GM23248 (cell line): ENCODE data around the gene PRIMPOL. TPM values are rescaled to one million over a fixed set of nuclear protein-coding genes. Genes with fewer than 3 reads are reported as not detected.

Experiments used
- DNase-seq: peaks from one replicate; pipeline ENCODE4 v3.0.0-alpha.2; 2015
- H2AFZ ChIP-seq: fragments of 200-600 bp; sonication (generic); 2 replicates; pipeline ENCODE4 v1.6.1; 2016; ENCODE audit warnings: antibody characterized with exemption
- H3F3A ChIP-seq: fragments of 200-600 bp; sonication (generic); 2 replicates; pipeline ENCODE4 v1.6.1; 2016; ENCODE audit warnings: mild to moderate bottlenecking, antibody characterized with exemption, mixed run types; ENCODE audit not compliant: insufficient read depth
- H3K27ac ChIP-seq: fragments of 200-600 bp; sonication (generic); 2 replicates; pipeline ENCODE4 v1.5.1; 2016; ENCODE audit warnings: mild to moderate bottlenecking
- H3K27me3 ChIP-seq: fragments of 200-600 bp; sonication (generic); replicated peaks from 2 replicates; pipeline ENCODE4 v1.6.1; 2016; ENCODE audit warnings: mild to moderate bottlenecking; ENCODE audit not compliant: insufficient read depth
- H3K36me3 ChIP-seq: fragments of 200-600 bp; sonication (generic); 2 replicates; pipeline ENCODE4 v1.6.1; 2016; ENCODE audit warnings: low read depth, mild to moderate bottlenecking
- H3K4me1 ChIP-seq: fragments of 200-600 bp; sonication (generic); 2 replicates; pipeline ENCODE4 v1.6.1; 2016; ENCODE audit warnings: mild to moderate bottlenecking; ENCODE audit not compliant: insufficient read depth
- H3K4me2 ChIP-seq: fragments of 200-600 bp; sonication (generic); one replicate; pipeline ENCODE4 v1.6.1; 2016; ENCODE audit warnings: mild to moderate bottlenecking; ENCODE audit not compliant: unreplicated experiment
- H3K4me3 ChIP-seq: fragments of 200-600 bp; sonication (generic); 2 replicates; pipeline ENCODE4 v1.5.1; 2016; ENCODE audit warnings: mild to moderate bottlenecking
- H3K79me2 ChIP-seq: fragments of 200-600 bp; sonication (generic); 2 replicates; pipeline ENCODE4 v1.6.1; 2016; ENCODE audit warnings: mild to moderate bottlenecking; ENCODE audit not compliant: insufficient read depth
- H3K9ac ChIP-seq: fragments of 200-600 bp; sonication (generic); 2 replicates; pipeline ENCODE4 v1.6.1; 2016; ENCODE audit warnings: mild to moderate bottlenecking
- H3K9me2 ChIP-seq: fragments of 200-600 bp; sonication (generic); 2 replicates; pipeline ENCODE4 v1.6.1; 2016; ENCODE audit warnings: mixed run types, mild to moderate bottlenecking, moderate library complexity; ENCODE audit not compliant: insufficient read depth
- H3K9me3 ChIP-seq: fragments of 200-600 bp; sonication (generic); one replicate; pipeline ENCODE4 v1.6.1; 2017; ENCODE audit warnings: low read depth
- H4K20me1 ChIP-seq: fragments of 200-600 bp; sonication (generic); 2 replicates; pipeline ENCODE4 v1.6.0; 2016; ENCODE audit not compliant: insufficient read depth
- EZH2 ChIP-seq: fragments of 200-600 bp; sonication (generic); IDR thresholded peaks from 2 replicates; pipeline ENCODE4 v1.6.1; 2018; ENCODE audit warnings: antibody characterized with exemption, mild to moderate bottlenecking; ENCODE audit not compliant: insufficient read depth, poor library complexity, severe bottlenecking
- EZH2phosphoT487 ChIP-seq: fragments of 200-600 bp; sonication (generic); IDR thresholded peaks from 2 replicates; pipeline ENCODE4 v1.6.1; 2018; ENCODE audit warnings: antibody characterized with exemption, moderate library complexity, mild to moderate bottlenecking, low read depth; ENCODE audit not compliant: insufficient read depth
- WGBS, 2 experiments: methylation state at CpG; one replicate each; pipeline ENCODE4 v1.1.6; 2015 to 2017; ENCODE audit warnings: low lambda C conversion rate in 2 of 2, low coverage in 1 of 2; ENCODE audit errors: missing lambda C conversion rate in 2 of 2; 5-methylcytosine and 5-hydroxymethylcytosine counted together
- in situ Hi-C: fragments of 300-500 bp; cut with MboI; formaldehyde crosslinking; loops from 2 replicates; pipeline ENCODE4 v1.15.0; 2020
- polyA plus RNA-seq: library from polyadenylated mRNA; unstranded; fragments of >200 nt; fragmentation: Nextera tagmentation; extraction: Ambion mirVana; gene quantifications from 2 replicates; pipeline ENCODE4 v1.2.1, GENCODE V29; 2016
- total RNA-seq: library from RNA; depleted of rRNA; stranded (reverse); fragments of >200 nt; shearing (Covaris generic); gene quantifications from 2 replicates; pipeline ENCODE4 v1.2.3, GENCODE V29; 2014

PRIMPOL gene
- total and polyA plus RNA-seq, 2 experiments from 2014 or later: 15.0 to 16.0 TPM

DNA sequence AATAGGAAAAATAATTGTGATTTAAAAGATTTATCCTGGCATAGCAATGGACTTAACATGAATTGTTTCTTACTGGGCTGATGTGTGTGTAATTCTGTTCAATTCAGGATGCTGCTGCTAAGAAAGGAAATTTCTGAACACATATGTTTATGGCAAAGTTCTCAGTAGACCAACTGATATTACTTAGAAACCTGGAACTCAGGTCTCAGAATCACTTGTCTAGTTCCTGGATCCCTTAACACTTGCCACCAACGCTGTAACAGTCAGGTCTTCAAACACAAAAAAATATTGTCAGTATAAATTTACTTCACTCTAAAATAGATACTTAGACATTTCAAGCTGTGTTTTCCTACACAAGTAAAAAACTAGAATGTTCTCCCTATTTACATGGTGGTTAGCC, 5.8 kb upstream of the PRIMPOL start:
- no peaks in the 10 kb centered on the region for H4K20me1 ChIP-seq
- peaks cover 25% of the 10 kb centered on the region for H3K4me1 ChIP-seq
- no peaks in the 10 kb centered on the region for H3K9me2 ChIP-seq
- DNase-seq: no peak
- peaks cover 8% of the 10 kb centered on the region; the same call in 1 of the 2 replicates for H3K36me3 ChIP-seq
- H3K27ac ChIP-seq: no peak overlapping the region
- no peaks in the 10 kb centered on the region for H3K9me3 ChIP-seq
- H3K4me3 ChIP-seq: no peak overlapping the region
- peaks cover 10% of the 10 kb centered on the region for H3F3A ChIP-seq
- no peak overlapping the region for H2AFZ ChIP-seq
- H3K27me3 ChIP-seq: no peaks in the 10 kb centered on the region
- no peak overlapping the region for H3K9ac ChIP-seq
- TF ChIP-seq EZH2: no peak
- TF ChIP-seq EZH2phosphoT487: no peak
- WGBS, 2 experiments: 58 to 64% methylated on average over 1 of the region's 1 CpG
- H3K4me2 ChIP-seq: no peak overlapping the region
- peaks cover 99% of the 10 kb centered on the region for H3K79me2 ChIP-seq
- in situ Hi-C loops: no loop called here

DNA sequence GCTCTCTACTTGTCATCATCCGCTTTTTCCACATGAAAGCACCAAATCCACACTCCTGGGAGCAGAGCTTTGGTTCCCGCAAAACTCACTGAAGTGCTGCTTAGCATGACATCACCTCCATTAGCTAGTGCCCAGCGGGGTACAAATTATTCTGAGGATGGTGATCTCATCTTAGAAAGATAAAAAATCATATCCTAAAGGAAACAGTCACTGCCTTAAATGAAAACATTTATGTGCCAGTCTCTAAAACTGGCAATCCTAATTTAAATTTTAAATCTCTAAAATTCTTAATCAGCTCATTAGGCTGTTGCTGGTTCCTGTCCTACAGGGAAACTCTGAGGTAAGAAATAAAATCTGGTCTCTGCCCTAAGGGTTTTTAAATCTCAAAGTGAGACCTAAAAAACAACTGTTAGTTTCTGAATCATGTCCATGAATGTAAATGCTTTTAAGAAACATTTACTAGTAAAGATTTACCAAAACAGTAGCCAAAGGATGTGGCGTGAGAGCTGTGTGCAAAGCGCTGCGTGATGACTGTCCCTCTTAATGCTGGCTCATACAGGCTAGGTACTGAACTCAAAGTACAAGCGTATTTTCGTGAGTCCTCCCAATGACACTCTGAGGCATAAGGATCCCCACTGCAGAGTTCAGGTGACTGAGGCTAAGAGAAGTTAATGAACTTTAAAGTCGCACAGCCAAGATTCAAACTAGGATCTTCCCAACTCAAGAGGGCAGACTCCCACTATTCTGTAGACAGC, 4.8 kb upstream of the PRIMPOL start:
- H3K36me3 ChIP-seq: peaks cover 8% of the 10 kb centered on the region; the same call in 1 of the 2 replicates
- WGBS, 2 experiments: 86 to 87% methylated on average over 9 of the region's 9 CpGs
- H4K20me1 ChIP-seq: no peaks in the 10 kb centered on the region
- H3K79me2 ChIP-seq: peaks cover 90% of the 10 kb centered on the region
- no peaks in the 10 kb centered on the region for H3K9me2 ChIP-seq
- H3K27ac ChIP-seq: no peak overlapping the region; the same call in 1 of the 2 replicates
- peak; percentile 53 for DNase-seq
- no peaks in the 10 kb centered on the region for H3K9me3 ChIP-seq
- no peaks in the 10 kb centered on the region for H3K27me3 ChIP-seq
- H3K4me2 ChIP-seq: no peak overlapping the region
- peaks cover 10% of the 10 kb centered on the region for H3F3A ChIP-seq
- H3K9ac ChIP-seq: 0 out of 2 replicates have a peak overlapping the region, but pooled peaks have one; percentile 19
- in situ Hi-C loops: no loop called here
- TF ChIP-seq EZH2 (no peak), EZH2phosphoT487 (no peak)
- no peak overlapping the region for H2AFZ ChIP-seq
- H3K4me1 ChIP-seq: peaks cover 25% of the 10 kb centered on the region
- H3K4me3 ChIP-seq: no peak overlapping the region

DNA sequence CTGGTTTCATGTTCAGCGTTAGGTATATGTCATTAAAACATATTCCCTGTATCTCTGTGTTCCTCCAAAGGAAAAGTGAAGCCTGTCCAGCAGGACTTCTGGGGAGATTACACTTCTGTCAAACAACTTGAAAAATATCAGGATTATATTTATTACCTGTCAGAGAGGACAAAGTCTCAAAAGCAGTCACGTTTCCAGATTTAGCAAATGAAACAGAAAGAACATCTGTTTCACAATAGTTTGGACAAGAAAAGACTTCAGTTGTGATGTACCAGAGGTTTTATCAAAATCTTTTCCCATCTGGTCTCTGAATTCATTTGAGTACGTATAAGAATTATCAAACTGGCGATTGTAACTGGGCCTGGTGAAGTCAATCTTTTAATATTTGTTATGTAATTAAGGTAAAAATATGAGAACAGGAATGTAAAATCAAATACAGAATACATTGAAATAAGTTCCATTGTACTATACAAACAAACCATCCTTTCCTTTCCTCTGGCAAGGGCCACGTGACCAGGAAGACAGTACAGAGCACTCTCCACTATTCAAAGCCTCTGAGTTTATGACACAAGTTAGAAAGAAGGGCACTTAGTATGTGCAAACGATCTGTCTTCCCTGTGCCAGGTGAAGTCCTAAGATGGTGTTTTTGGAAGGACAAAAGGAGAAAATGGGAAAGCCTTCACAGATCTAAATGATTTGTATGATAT, 3.5 kb upstream of the PRIMPOL start:
- no peak for TF ChIP-seq EZH2phosphoT487
- TF ChIP-seq EZH2: no peak
- no peak overlapping the region for H3K9ac ChIP-seq
- H3K4me3 ChIP-seq: no peak overlapping the region
- H3K9me2 ChIP-seq: no peaks in the 10 kb centered on the region
- no peak overlapping the region for H3K27ac ChIP-seq
- H3K9me3 ChIP-seq: no peaks in the 10 kb centered on the region
- 68% methylated on average over 6 of the region's 6 CpGs for WGBS, 2 experiments
- no peak overlapping the region for H3K4me2 ChIP-seq
- no peak overlapping the region for H2AFZ ChIP-seq
- peaks cover 32% of the 10 kb centered on the region for H3K4me1 ChIP-seq
- peaks cover 10% of the 10 kb centered on the region for H3F3A ChIP-seq
- no peak for DNase-seq
- H4K20me1 ChIP-seq: no peaks in the 10 kb centered on the region
- H3K36me3 ChIP-seq: peaks cover 8% of the 10 kb centered on the region; the same call in 1 of the 2 replicates
- H3K79me2 ChIP-seq: peaks cover 89% of the 10 kb centered on the region
- in situ Hi-C loops: no loop called here
- no peaks in the 10 kb centered on the region for H3K27me3 ChIP-seq

DNA sequence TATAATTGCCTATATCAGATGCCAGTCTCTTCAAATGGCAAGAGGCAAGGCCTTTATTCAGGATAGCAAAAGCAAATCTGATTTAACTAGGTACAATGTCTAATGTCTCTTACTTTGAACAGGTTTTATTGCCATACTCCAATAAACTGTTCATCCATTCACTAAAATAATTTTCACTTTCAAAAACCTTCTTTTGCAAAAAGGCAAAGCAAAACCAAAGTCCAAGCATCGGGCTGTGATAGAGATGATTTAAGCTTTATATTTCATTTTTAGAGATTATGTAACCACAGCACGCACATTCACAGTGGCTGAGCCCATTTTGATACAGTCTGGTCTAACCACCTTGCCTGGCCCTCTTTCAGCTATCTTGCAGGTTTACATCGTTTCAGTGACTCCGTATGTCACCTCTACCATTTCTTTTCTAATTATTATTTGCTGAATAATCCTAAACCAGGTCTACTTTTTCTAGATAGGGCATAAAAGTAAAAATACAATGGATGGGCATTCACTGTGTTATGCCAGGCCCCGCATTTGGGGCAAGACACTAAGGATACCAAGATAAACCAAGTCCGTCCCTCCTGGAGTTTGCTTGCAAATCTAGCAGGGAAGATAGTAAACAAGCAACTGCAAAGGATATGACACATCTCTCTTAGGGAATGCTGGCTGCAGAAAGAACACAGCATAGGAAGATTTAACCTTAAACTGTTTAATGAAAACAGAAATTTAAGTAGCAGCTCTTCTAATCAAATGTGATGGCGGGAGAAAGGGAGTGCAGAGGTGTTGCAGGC, 2.1 kb upstream of the PRIMPOL start:
- Histone ChIP-seq H4K20me1 (no peaks in the 10 kb centered on the region), H3K9me3 (no peaks in the 10 kb centered on the region), H3K27me3 (no peaks in the 10 kb centered on the region), H3F3A (peaks cover 10% of the 10 kb centered on the region), H3K4me1 (peaks cover 32% of the 10 kb centered on the region), H3K9ac (peak overlapping the region; percentile 95), H3K4me3 (peak overlapping the region; percentile 82), H3K4me2 (peak overlapping the region; percentile 98), H3K36me3 (peaks cover 5% of the 10 kb centered on the region; the same call in 1 of the 2 replicates), H3K27ac (peak overlapping the region; percentile 92), H3K9me2 (no peaks in the 10 kb centered on the region), H2AFZ (0 out of 2 replicates have a peak overlapping the region, but pooled peaks have one; percentile 77), H3K79me2 (peaks cover 75% of the 10 kb centered on the region)
- TF ChIP-seq EZH2phosphoT487 (no peak), EZH2 (no peak)
- 88% methylated on average over 7 of the region's 7 CpGs for WGBS, 2 experiments
- DNase-seq: peak; percentile 64
- in situ Hi-C loops: no loop called here
